Tibial artery (tissue), 4 donors: ENCODE results near the gene SERHL2.
"Not testable (repeated sequence)": the region's sequence is repeated elsewhere in the genome, so short reads cannot be mapped to it uniquely, and the experiment has no call there.

Experiments
- DNase-seq, 2 donors: peaks; one replicate each; pipeline ENCODE4 v3.0.0-alpha.2; 2019
- H3K27ac ChIP-seq, 2 donors: fragments of 200-600 bp; sonication (generic) in 1 of 2; 1 replicate in 1 of 2; 2 replicates in 1 of 2; pipeline ENCODE4 v1.5.1; 2018 to 2019; ENCODE audit warnings: mild to moderate bottlenecking in 1 of 2
- H3K27me3 ChIP-seq, 2 donors: fragments of 200-600 bp; sonication (generic) in 1 of 2; one replicate each; pipeline versions ENCODE4 v1.5.1 to v1.6.0; 2016 to 2019
- H3K36me3 ChIP-seq, 3 donors: fragments of 200-600 bp; sonication (generic) in 2 of 3; one replicate each; pipeline ENCODE4 v1.5.1; 2016 to 2019; ENCODE audit warnings: mild to moderate bottlenecking in 2 of 3
- H3K4me1 ChIP-seq, 4 donors: fragments of 200-600 bp; sonication (generic) in 2 of 4; 1 replicate in 3 of 4; 2 replicates in 1 of 4; pipeline ENCODE4 v1.5.1; 2016 to 2019
- H3K4me3 ChIP-seq, 2 donors: fragments of 200-600 bp; sonication (generic) in 1 of 2; 1 replicate in 1 of 2; 2 replicates in 1 of 2; pipeline ENCODE4 v1.5.1; 2018 to 2019; ENCODE audit warnings: mild to moderate bottlenecking in 2 of 2
- H3K9me3 ChIP-seq, 3 donors: fragments of 200-600 bp; sonication (generic) in 1 of 3; one replicate each; pipeline ENCODE4 v1.5.1; 2016 to 2019
- intact Hi-C: fragments of 100-400 bp; cut with DNase I; formaldehyde crosslinking; loops from one replicate; pipeline ENCODE4 v1.15.0; 2023; ENCODE audit warnings: low total_unique reads
- TF ChIP-seq, protein P1 (sequence below), 2 experiments: fragments of 200-600 bp in 1 of 2; fragments of 450-650 bp in 1 of 2; IDR thresholded peaks; one replicate each; pipeline ENCODE4 v1.5.1; 2017 to 2019; ENCODE audit warnings: antibody characterized with exemption in 2 of 2, mild to moderate bottlenecking in 1 of 2, moderate library complexity in 1 of 2

The SERHL2 gene

DNA sequence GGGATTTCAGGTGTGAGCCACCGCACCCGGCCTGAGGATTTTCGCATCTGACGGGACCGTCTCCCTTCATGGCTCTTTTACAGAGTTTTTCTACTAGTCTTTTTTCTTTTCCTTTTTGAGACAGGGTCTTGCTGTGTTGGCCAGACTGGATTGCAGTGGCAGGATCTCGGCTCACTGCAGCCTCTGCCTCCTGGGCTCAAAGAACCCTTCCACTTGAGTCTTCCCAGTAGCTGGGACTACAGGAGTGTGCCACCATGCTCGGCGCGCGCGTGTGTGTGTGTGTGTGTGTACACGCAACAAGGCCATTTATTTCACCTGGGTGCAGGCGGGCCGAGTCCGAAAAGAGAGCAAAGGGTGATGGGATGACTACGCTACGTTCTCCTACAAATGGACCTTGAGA lies 10.9 kb downstream of the SERHL2 start:
- no peak for DNase-seq
- no peaks in the 10 kb centered on the region for H3K4me1 ChIP-seq
- H3K4me3 ChIP-seq, result no peak overlapping the region
- peaks cover 0 to 31% (median 0%) of the 10 kb centered on the region in 3 donors for H3K36me3 ChIP-seq
- H3K27me3 ChIP-seq, result no peaks in the 10 kb centered on the region
- no peaks in the 10 kb centered on the region for H3K9me3 ChIP-seq
- H3K27ac ChIP-seq, result no peak overlapping the region
- TF ChIP-seq, protein P1, sequence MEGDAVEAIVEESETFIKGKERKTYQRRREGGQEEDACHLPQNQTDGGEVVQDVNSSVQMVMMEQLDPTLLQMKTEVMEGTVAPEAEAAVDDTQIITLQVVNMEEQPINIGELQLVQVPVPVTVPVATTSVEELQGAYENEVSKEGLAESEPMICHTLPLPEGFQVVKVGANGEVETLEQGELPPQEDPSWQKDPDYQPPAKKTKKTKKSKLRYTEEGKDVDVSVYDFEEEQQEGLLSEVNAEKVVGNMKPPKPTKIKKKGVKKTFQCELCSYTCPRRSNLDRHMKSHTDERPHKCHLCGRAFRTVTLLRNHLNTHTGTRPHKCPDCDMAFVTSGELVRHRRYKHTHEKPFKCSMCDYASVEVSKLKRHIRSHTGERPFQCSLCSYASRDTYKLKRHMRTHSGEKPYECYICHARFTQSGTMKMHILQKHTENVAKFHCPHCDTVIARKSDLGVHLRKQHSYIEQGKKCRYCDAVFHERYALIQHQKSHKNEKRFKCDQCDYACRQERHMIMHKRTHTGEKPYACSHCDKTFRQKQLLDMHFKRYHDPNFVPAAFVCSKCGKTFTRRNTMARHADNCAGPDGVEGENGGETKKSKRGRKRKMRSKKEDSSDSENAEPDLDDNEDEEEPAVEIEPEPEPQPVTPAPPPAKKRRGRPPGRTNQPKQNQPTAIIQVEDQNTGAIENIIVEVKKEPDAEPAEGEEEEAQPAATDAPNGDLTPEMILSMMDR (IDR thresholded peaks at IDR 0.05), result no peak
- intact Hi-C loops, result no loop called here

DNA sequence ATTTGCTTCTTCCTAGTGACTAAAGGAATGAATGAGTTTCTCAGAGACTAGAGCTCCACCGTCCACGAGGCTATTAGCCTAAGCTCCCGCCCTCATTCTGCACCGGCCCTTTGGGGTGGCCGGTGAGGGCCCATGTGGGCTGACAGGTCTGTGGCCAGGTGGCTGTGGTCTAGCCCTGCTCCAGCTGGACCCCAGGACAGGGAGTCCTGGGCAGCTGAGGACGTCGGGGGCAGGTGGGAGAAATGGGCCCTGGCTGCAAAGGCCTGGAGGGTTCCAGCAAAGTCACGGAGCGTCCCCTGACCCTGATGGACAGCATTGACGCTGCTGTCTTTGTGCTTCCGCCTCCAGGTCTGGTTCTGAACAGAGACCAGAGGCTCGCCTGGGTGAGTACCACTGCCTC lies 12.2 kb downstream of the SERHL2 start:
- Histone ChIP-seq H3K27me3 (no peaks in the 10 kb centered on the region), H3K9me3 (no peaks in the 10 kb centered on the region), H3K4me3 (no peak overlapping the region), H3K27ac (no peak overlapping the region), H3K4me1 (no peaks in the 10 kb centered on the region), H3K36me3 (peaks cover 0 to 44% (median 0%) of the 10 kb centered on the region in 3 donors)
- TF ChIP-seq, protein P1 (IDR thresholded peaks at IDR 0.05), result no peak
- DNase-seq, result no peak
- intact Hi-C loops, result no loop called here

DNA sequence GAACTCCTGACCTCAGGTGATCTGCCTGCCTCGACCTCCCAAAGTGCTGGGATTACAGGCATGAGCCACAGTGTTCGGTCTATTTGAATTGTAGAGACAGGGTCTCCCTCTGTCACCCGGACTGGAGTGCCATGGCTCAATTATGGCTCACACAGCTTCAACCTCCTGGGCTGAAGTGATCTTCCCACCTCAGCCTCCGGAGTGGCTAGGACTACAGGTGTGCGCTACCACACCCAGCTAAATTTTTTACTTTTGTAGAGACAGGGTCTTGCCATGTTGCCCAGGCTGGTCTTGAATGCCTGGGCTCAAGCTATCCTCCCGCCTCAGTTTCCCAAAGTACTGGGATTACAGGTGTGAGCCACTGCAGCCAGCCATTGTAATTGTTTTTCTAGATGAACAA lies 14.2 kb downstream of the SERHL2 start:
- intact Hi-C loops, H3K27ac ChIP-seq, H3K4me1 ChIP-seq, H3K27me3 ChIP-seq, DNase-seq, H3K4me3 ChIP-seq, H3K9me3 ChIP-seq: not testable (repeated sequence)
- peaks cover 0 to 53% (median 3%) of the 10 kb centered on the region in 3 donors for H3K36me3 ChIP-seq

GRCh38 chr22:42570580-42570979 lies 16.8 kb downstream of the SERHL2 start:
- H3K4me1 ChIP-seq, H3K27ac ChIP-seq, H3K4me3 ChIP-seq, H3K9me3 ChIP-seq, DNase-seq, intact Hi-C loops, H3K27me3 ChIP-seq: not testable (repeated sequence)
- H3K36me3 ChIP-seq, result peaks cover 3 to 65% (median 11%) of the 10 kb centered on the region in 3 donors

GRCh38 chr22:42571068-42571467 lies 17.3 kb downstream of the SERHL2 start:
- peaks cover 3 to 65% (median 11%) of the 10 kb centered on the region in 3 donors for H3K36me3 ChIP-seq

GRCh38 chr22:42574046-42574445 lies 20.3 kb downstream of the SERHL2 start:
- intact Hi-C loops, H3K9me3 ChIP-seq, H3K27ac ChIP-seq, DNase-seq, H3K27me3 ChIP-seq, H3K4me1 ChIP-seq, H3K4me3 ChIP-seq: not testable (repeated sequence)
- peaks cover 3 to 89% (median 27%) of the 10 kb centered on the region in 3 donors for H3K36me3 ChIP-seq

More at GRCh38 chr22:42571068-42571467, 17.3 kb downstream of the SERHL2 start:
- H3K4me3 ChIP-seq, H3K9me3 ChIP-seq, DNase-seq, H3K27me3 ChIP-seq, H3K27ac ChIP-seq, intact Hi-C loops, H3K4me1 ChIP-seq: not testable (repeated sequence)

DNA sequence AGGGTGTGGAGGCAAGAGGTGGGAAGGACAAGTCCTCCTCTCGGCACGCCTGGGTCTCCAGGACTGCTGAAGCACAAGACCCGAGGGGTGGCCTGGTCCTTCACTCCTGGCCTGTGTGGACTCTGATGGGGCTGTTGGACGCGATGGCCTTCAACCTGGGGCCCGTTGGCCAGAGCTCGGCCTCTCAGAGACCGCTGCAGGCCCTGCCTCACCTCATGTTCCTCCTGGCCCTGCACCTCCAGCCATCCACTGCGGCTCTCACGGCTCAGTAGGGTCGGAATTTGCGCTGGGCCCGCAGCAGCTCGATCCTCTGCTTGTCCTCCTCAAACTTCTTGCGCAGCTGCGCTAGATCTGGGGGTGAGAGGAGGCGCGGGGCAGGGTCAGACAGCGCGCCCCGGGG lies 20.7 kb downstream of the SERHL2 start:
- H3K27ac ChIP-seq, intact Hi-C loops, H3K27me3 ChIP-seq, H3K4me3 ChIP-seq, DNase-seq, H3K4me1 ChIP-seq, H3K9me3 ChIP-seq: not testable (repeated sequence)
- H3K36me3 ChIP-seq, result peaks cover 3 to 87% (median 27%) of the 10 kb centered on the region in 3 donors

DNA sequence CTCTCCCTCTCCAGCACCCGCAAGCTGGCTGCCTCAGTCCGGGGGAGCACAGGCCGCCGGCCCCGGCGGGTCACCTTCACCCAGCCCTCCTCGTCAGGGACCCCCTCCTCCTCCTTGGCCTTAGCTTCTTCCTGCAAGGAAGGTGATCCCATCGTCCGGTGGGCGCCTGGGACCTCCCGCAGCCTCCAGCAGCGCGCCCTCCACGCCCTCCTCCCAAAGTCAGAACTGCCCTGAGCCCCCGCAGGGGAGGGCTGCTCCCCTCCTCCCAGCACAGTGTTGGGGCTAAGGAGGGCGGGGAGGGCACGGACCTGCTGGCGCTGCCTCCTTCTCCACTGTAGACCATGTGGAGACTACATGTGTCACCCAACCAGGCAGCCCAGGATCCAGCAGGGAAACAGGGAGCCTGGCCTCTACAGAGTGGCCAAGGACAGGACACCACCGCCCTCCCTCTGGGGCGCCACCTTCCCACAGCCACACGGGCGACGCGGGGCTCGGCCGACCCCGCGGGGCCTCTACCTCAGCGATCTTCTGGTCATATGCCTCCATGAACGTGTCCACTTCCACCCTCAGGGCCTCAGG lies 22.3 kb downstream of the SERHL2 start:
- H3K9me3 ChIP-seq, H3K27me3 ChIP-seq, H3K4me1 ChIP-seq, intact Hi-C loops, DNase-seq, H3K4me3 ChIP-seq, H3K27ac ChIP-seq: not testable (repeated sequence)
- peaks cover 3 to 78% (median 27%) of the 10 kb centered on the region in 3 donors for H3K36me3 ChIP-seq

DNA sequence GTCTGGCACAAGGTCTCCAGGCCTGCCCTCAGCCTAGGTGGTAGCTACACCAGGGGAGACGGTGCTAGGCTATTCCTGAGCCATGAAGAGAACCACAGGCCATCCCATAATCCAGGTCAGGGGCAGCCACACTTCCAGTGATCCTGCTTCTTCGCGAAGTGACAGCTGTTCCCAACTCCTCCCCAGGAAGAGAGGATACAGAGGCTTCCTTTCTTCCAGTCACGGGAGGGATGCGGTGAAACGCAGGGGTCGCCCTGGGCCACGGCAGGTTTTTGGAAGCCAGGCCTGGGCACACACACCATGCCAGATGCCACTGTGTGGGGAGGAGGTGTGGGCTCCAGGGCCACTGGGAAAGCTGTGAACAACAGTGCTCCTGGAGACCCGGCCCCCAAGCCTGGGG lies 23.4 kb downstream of the SERHL2 start:
- H3K36me3 ChIP-seq, result peaks cover 3 to 67% (median 27%) of the 10 kb centered on the region in 3 donors
- H3K4me3 ChIP-seq, H3K27ac ChIP-seq, intact Hi-C loops, H3K9me3 ChIP-seq, H3K4me1 ChIP-seq, H3K27me3 ChIP-seq, DNase-seq: not testable (repeated sequence)
